K562 (cell line): ENCODE measurements around the gene KCNK7. TPM values are rescaled to one million over a fixed set of nuclear protein-coding genes. Genes with fewer than 3 reads are reported as not detected.

Experiments used
- CREBBP ChIP-seq: IDR thresholded peaks from one replicate; pipeline ENCODE4 v1.6.1; 2012; ENCODE audit warnings: low read depth, mild to moderate bottlenecking, control low read depth, inconsistent platforms, low read length
- HEY1 ChIP-seq: fragments of 250-450 bp; sonication (Bioruptor Pico); IDR thresholded peaks from 2 replicates; pipeline ENCODE4 v1.5.0; 2020; ENCODE audit warnings: mild to moderate bottlenecking, moderate library complexity, borderline replicate concordance
- HNRNPH1 ChIP-seq: fragments of 200-400 bp; formaldehyde crosslinking; optimal IDR thresholded peaks from 2 replicates; pipeline ENCODE3; 2017; ENCODE audit warnings: low read depth, mild to moderate bottlenecking, low read length, moderate library complexity
- KDM2B ChIP-seq: fragments of 250-450 bp; sonication (Bioruptor Pico); IDR thresholded peaks from 2 replicates; pipeline ENCODE4 v1.8.0; 2021; ENCODE audit warnings: mild to moderate bottlenecking, moderate library complexity
- NCOA4 ChIP-seq: fragments of 450-650 bp; IDR thresholded peaks from 2 replicates; pipeline ENCODE4 v1.6.1; 2018; ENCODE audit warnings: mild to moderate bottlenecking; ENCODE audit not compliant: partially characterized antibody
- NFIC ChIP-seq: fragments of 450-650 bp; IDR thresholded peaks from 2 replicates; pipeline ENCODE4 v1.6.1; 2017; ENCODE audit warnings: mild to moderate bottlenecking, inconsistent platforms
- RBM25 ChIP-seq: fragments of 200-400 bp; formaldehyde crosslinking; IDR thresholded peaks from 2 replicates; pipeline ENCODE4 v1.6.1; 2018; ENCODE audit warnings: low read length, low read depth, moderate library complexity; ENCODE audit not compliant: severe bottlenecking
- TGIF2 ChIP-seq: sonication (generic); formaldehyde crosslinking; IDR thresholded peaks from 2 replicates; pipeline ENCODE4 v1.8.1; 2022; ENCODE audit warnings: mild to moderate bottlenecking, missing genetic modification reagents, moderate library complexity
- ZNF24 ChIP-seq: fragments of 450-650 bp; IDR thresholded peaks from 2 replicates; pipeline ENCODE4 v1.6.1; 2016
- ZNF584 ChIP-seq: fragments of 200-800 bp; sonication (Bioruptor generic); IDR thresholded peaks from 2 replicates; pipeline ENCODE4 v1.6.1; 2016; ENCODE audit warnings: low read depth, mild to moderate bottlenecking, missing genetic modification characterization, missing compliant biosample characterization
- ZNF668 ChIP-seq: fragments of 250-450 bp; sonication (Bioruptor Pico); IDR thresholded peaks from 2 replicates; pipeline ENCODE4 v1.8.0; 2022; ENCODE audit warnings: mild to moderate bottlenecking, inconsistent platforms
- polyA plus RNA-seq, 8 experiments: library from polyadenylated mRNA; depleted of rRNA in 4 of 8; stranded (reverse) in 5 of 8; unstranded in 3 of 8; fragments of >200 nt; fragmentation: Nextera tagmentation in 2 of 8; fragmentation: Illumina TruSeq in 1 of 8; extraction: Ambion mirVana in 2 of 8; extraction: Trizol in 1 of 8; gene quantifications; 2 replicates each; pipeline versions ENCODE4 v1.2.1 to v1.2.3, GENCODE V29; 2011 to 2014; ENCODE audit warnings: inconsistent platforms in 1 of 8, missing spikeins in 1 of 8
- total RNA-seq, 7 experiments: library from RNA; depleted of rRNA in 6 of 7; stranded (reverse); fragments of >200 nt in 6 of 7; fragmentation: Illumina TruSeq in 2 of 7; extraction: Trizol in 2 of 7; gene quantifications; 2 replicates each; pipeline versions ENCODE4 v1.2.1 to v1.2.3, GENCODE V29; 2011 to 2021; ENCODE audit warnings: low replicate concordance in 1 of 7
- TF ChIP-seq, protein P1 (sequence below): fragments of 450-650 bp; formaldehyde crosslinking; IDR thresholded peaks from 2 replicates; pipeline ENCODE4 v1.4.0; 2020; ENCODE audit warnings: mild to moderate bottlenecking, moderate library complexity
- TF ChIP-seq, protein P2 (sequence below), 2 experiments: fragments of 450-650 bp; IDR thresholded peaks; 2 replicates each; pipeline ENCODE4 v1.6.1; 2016
- TF ChIP-seq, protein P3 (sequence below): IDR thresholded peaks from 2 replicates; pipeline ENCODE4 v1.6.1; 2014; ENCODE audit warnings: antibody characterized with exemption
- TF ChIP-seq, protein P4 (sequence below): fragments of 450-650 bp; IDR thresholded peaks from 2 replicates; pipeline ENCODE4 v1.6.1; 2016; ENCODE audit warnings: low read depth, mild to moderate bottlenecking, moderate library complexity
- TF ChIP-seq, protein P5 (sequence below): fragments of 250-450 bp; sonication (Bioruptor Pico); IDR thresholded peaks from 2 replicates; pipeline ENCODE4 v1.5.0; 2020; ENCODE audit warnings: mild to moderate bottlenecking, borderline replicate concordance
- TF ChIP-seq, protein P6 (sequence below): fragments of 450-650 bp; IDR thresholded peaks from 2 replicates; pipeline ENCODE4 v1.7.1; 2018; ENCODE audit warnings: mild to moderate bottlenecking, low read depth; ENCODE audit not compliant: partially characterized antibody

KCNK7 gene
- total and polyA plus RNA-seq, 9 of the 15 experiments (the other 6 are each of a cell fraction or from before 2014, with no cell fraction given) = 0.07 to 0.40 TPM; not detected in 7

DNA sequence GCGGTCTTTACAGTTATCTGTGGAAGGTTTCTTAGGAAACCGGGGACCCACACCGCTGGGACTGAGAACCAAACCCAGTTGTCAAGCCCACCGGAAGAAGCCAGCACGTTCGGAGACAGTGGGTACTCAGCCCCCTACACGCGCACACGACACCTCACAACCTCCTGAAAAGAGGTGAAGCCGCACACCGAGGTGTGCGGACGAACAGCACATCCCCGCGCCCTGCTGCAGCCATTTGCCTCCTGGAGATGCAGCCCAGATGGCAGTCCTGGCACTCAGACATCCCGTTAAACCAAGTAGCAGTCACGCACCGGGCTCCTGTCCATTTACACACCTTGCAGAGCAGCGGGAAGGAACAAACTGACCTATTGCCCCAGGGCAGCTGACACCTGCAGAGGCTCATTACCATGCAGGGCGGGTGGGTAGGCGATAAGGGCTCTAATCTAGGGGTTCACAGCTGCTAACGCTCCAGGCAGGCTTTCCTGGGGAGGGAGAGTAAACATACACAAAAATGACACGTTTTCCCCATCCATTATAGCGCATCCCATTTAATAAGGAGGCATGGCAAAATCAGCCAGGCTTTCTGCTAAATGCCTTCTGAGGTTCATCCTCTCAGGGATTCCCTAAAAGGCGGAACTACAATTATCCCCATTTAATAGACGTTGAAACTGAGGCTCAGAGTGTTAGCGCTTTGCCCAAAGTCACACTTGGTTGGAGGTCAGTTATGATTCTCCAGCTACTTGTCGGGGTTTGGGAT lies 20.6 kb downstream of the KCNK7 start (continued):
- TF ChIP-seq, protein P1, sequence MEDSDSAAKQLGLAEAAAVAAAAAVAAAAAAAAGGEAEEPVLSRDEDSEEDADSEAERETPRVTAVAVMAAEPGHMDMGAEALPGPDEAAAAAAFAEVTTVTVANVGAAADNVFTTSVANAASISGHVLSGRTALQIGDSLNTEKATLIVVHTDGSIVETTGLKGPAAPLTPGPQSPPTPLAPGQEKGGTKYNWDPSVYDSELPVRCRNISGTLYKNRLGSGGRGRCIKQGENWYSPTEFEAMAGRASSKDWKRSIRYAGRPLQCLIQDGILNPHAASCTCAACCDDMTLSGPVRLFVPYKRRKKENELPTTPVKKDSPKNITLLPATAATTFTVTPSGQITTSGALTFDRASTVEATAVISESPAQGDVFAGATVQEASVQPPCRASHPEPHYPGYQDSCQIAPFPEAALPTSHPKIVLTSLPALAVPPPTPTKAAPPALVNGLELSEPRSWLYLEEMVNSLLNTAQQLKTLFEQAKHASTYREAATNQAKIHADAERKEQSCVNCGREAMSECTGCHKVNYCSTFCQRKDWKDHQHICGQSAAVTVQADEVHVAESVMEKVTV (CRISPR knock-in tag) = no peak
- TF ChIP-seq, protein P2, sequence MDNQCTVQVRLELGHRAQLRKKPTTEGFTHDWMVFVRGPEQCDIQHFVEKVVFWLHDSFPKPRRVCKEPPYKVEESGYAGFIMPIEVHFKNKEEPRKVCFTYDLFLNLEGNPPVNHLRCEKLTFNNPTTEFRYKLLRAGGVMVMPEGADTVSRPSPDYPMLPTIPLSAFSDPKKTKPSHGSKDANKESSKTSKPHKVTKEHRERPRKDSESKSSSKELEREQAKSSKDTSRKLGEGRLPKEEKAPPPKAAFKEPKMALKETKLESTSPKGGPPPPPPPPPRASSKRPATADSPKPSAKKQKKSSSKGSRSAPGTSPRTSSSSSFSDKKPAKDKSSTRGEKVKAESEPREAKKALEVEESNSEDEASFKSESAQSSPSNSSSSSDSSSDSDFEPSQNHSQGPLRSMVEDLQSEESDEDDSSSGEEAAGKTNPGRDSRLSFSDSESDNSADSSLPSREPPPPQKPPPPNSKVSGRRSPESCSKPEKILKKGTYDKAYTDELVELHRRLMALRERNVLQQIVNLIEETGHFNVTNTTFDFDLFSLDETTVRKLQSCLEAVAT (IDR thresholded peaks at IDR 0.05) = no peak
- TF ChIP-seq HNRNPH1 (no peak), RBM25 (peak; percentile 99), ZNF584 (CRISPR knock-in tag) (peak; percentile 91), NFIC (peak; percentile 88), KDM2B (CRISPR knock-in tag) (no peak), TGIF2 (CRISPR knock-in tag) (no peak), ZNF668 (0 out of 2 replicates have a peak, but pooled peaks have one; percentile 47), HEY1 (CRISPR knock-in tag) (no peak), CREBBP (no peak), NCOA4 (peak; percentile 74), ZNF24 (no peak)
- TF ChIP-seq, protein P3, sequence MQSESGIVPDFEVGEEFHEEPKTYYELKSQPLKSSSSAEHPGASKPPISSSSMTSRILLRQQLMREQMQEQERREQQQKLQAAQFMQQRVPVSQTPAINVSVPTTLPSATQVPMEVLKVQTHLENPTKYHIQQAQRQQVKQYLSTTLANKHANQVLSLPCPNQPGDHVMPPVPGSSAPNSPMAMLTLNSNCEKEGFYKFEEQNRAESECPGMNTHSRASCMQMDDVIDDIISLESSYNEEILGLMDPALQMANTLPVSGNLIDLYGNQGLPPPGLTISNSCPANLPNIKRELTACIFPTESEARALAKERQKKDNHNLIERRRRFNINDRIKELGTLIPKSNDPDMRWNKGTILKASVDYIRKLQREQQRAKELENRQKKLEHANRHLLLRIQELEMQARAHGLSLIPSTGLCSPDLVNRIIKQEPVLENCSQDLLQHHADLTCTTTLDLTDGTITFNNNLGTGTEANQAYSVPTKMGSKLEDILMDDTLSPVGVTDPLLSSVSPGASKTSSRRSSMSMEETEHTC = peak; percentile 65; the same call in 1 of the 2 replicates
- TF ChIP-seq, protein P4, sequence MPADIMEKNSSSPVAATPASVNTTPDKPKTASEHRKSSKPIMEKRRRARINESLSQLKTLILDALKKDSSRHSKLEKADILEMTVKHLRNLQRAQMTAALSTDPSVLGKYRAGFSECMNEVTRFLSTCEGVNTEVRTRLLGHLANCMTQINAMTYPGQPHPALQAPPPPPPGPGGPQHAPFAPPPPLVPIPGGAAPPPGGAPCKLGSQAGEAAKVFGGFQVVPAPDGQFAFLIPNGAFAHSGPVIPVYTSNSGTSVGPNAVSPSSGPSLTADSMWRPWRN = peak; percentile 44
- TF ChIP-seq, protein P5, sequence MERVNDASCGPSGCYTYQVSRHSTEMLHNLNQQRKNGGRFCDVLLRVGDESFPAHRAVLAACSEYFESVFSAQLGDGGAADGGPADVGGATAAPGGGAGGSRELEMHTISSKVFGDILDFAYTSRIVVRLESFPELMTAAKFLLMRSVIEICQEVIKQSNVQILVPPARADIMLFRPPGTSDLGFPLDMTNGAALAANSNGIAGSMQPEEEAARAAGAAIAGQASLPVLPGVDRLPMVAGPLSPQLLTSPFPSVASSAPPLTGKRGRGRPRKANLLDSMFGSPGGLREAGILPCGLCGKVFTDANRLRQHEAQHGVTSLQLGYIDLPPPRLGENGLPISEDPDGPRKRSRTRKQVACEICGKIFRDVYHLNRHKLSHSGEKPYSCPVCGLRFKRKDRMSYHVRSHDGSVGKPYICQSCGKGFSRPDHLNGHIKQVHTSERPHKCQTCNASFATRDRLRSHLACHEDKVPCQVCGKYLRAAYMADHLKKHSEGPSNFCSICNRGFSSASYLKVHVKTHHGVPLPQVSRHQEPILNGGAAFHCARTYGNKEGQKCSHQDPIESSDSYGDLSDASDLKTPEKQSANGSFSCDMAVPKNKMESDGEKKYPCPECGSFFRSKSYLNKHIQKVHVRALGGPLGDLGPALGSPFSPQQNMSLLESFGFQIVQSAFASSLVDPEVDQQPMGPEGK (CRISPR knock-in tag) = no peak
- TF ChIP-seq, protein P6, sequence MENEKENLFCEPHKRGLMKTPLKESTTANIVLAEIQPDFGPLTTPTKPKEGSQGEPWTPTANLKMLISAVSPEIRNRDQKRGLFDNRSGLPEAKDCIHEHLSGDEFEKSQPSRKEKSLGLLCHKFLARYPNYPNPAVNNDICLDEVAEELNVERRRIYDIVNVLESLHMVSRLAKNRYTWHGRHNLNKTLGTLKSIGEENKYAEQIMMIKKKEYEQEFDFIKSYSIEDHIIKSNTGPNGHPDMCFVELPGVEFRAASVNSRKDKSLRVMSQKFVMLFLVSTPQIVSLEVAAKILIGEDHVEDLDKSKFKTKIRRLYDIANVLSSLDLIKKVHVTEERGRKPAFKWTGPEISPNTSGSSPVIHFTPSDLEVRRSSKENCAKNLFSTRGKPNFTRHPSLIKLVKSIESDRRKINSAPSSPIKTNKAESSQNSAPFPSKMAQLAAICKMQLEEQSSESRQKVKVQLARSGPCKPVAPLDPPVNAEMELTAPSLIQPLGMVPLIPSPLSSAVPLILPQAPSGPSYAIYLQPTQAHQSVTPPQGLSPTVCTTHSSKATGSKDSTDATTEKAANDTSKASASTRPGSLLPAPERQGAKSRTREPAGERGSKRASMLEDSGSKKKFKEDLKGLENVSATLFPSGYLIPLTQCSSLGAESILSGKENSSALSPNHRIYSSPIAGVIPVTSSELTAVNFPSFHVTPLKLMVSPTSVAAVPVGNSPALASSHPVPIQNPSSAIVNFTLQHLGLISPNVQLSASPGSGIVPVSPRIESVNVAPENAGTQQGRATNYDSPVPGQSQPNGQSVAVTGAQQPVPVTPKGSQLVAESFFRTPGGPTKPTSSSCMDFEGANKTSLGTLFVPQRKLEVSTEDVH = peak; percentile 14
